CD4-positive, alpha-beta memory T cell (primary cell): Measurements from ENCODE around the gene HSPB6. TPM values are rescaled to one million over a fixed set of nuclear protein-coding genes. Genes with fewer than 3 reads are reported as not detected.

Source experiments
- CTCF ChIA-PET: fragments of 350-600 bp; sonication (Branson Sonifier 250); formaldehyde crosslinking; loops from one replicate; lab custom pipeline; 2021; ENCODE audit warnings: inconsistent platforms; ENCODE audit not compliant: partially characterized antibody; lab: Charles Lee
- POLR2A ChIA-PET: fragments of 350-600 bp; sonication (Branson Sonifier 250); formaldehyde crosslinking; loops from one replicate; lab custom pipeline; 2021; ENCODE audit not compliant: partially characterized antibody; lab: Charles Lee
- DNase-seq, 5 donors: peaks; one replicate each; pipeline versions ENCODE4 v3.0.0 to v3.0.0-alpha.2; 2020 to 2022; ENCODE audit warnings: mixed read lengths in 1 of 5
- H3K27ac ChIP-seq: one replicate; pipeline ENCODE4 v1.7.0; 2013; ENCODE audit warnings: low read depth, low read length
- H3K27me3 ChIP-seq: 2 replicates; pipeline ENCODE4 v1.7.0; 2013; ENCODE audit warnings: mild to moderate bottlenecking, low read length, moderate library complexity; ENCODE audit not compliant: insufficient read depth
- H3K36me3 ChIP-seq: 2 replicates; pipeline ENCODE4 v1.7.0; 2013; ENCODE audit warnings: mild to moderate bottlenecking, low read length, moderate library complexity; ENCODE audit not compliant: insufficient read depth
- H3K4me1 ChIP-seq: 2 replicates; pipeline ENCODE4 v1.7.0; 2013; ENCODE audit warnings: mild to moderate bottlenecking, low read length, moderate library complexity; ENCODE audit not compliant: insufficient read depth
- H3K4me3 ChIP-seq, 2 donors: one replicate each; pipeline ENCODE4 v1.7.0; 2013; ENCODE audit warnings: low read length in 2 of 2, mild to moderate bottlenecking in 1 of 2
- H3K9me3 ChIP-seq, 2 donors: one replicate each; pipeline ENCODE4 v1.7.0; 2013; ENCODE audit warnings: low read length in 2 of 2, control low read depth in 1 of 2; ENCODE audit not compliant: control insufficient read depth in 1 of 2
- H3K27ac Mint-ChIP-seq, 7 donors: one replicate each; pipeline ENCODE4 v1.8.0; 2020 to 2021; ENCODE audit warnings: mixed read lengths in 7 of 7, mild to moderate bottlenecking in 6 of 7, inconsistent platforms in 3 of 7, moderate library complexity in 3 of 7
- H3K27me3 Mint-ChIP-seq, 2 donors: one replicate each; pipeline ENCODE4 v1.8.0; 2020 to 2021; ENCODE audit warnings: mixed read lengths in 2 of 2
- H3K36me3 Mint-ChIP-seq, 2 donors: one replicate each; pipeline ENCODE4 v1.8.0; 2020 to 2021; ENCODE audit warnings: mixed read lengths in 2 of 2, inconsistent platforms in 1 of 2, mild to moderate bottlenecking in 1 of 2
- H3K4me1 Mint-ChIP-seq, 4 donors: one replicate each; pipeline ENCODE4 v1.8.0; 2020 to 2021; ENCODE audit warnings: mixed read lengths in 4 of 4, mild to moderate bottlenecking in 1 of 4
- H3K4me3 Mint-ChIP-seq, 8 donors: one replicate each; pipeline ENCODE4 v1.8.0; 2020 to 2021; ENCODE audit warnings: mixed read lengths in 8 of 8, mild to moderate bottlenecking in 7 of 8, moderate library complexity in 6 of 8, inconsistent platforms in 3 of 8
- H3K9me3 Mint-ChIP-seq, 8 donors: one replicate each; pipeline ENCODE4 v1.8.0; 2020 to 2021; ENCODE audit warnings: mixed read lengths in 8 of 8, mild to moderate bottlenecking in 5 of 8, inconsistent platforms in 3 of 8, moderate library complexity in 1 of 8
- intact Hi-C: fragments of 100-400 bp; cut with micrococcal nuclease; formaldehyde crosslinking; loops from one replicate; pipeline ENCODE4 v1.15.1; 2023
- polyA plus RNA-seq, 2 donors: library from polyadenylated mRNA; unstranded; fragments of 300-500 nt; fragmentation: Illumina TruSeq; gene quantifications; one replicate each; pipeline ENCODE4 v1.2.3, GENCODE V29; 2021
- total RNA-seq, 2 experiments: library from RNA; stranded (reverse); gene quantifications; one replicate each; pipeline ENCODE4 v1.2.3, GENCODE V29; 2021

HSPB6 gene
- total and polyA plus RNA-seq, 4 experiments from 2014 or later, result not detected

GRCh38 chr19:35748106-35749020, 8.5 kb downstream of the HSPB6 start, which contains the start of gene LIN37:
LIN37 (plus strand) TSS chr19:35748576; CDS start chr19:35748725, 149 bp downstream.
- peak within 1 kb of the TSS; percentile 97 to 99 (median 98) for H3K4me3 Mint-ChIP-seq
- Histone ChIP-seq H3K9me3 (no peaks in the 10 kb centered on the region), H3K4me3 (peak within 1 kb of the TSS; percentile 63 to 93), H3K27me3 (no peaks in the 10 kb centered on the region), H3K36me3 (peaks cover 12% of the 10 kb centered on the region), H3K27ac (peak within 1 kb of the TSS; percentile 82), H3K4me1 (peaks cover 42% of the 10 kb centered on the region)
- H3K9me3 Mint-ChIP-seq, result no peaks in the 10 kb centered on the region
- intact Hi-C loops, result loop anchor here (1.0 to 10.0 kb wide), 6 partner anchors 10 to 1626 kb away; partner anchors contain the start of genes ARHGAP33, PROSER3, SCGB2B2 and ZNF302
- peak within 1 kb of the TSS; percentile 88 to 98 (median 97) for H3K27ac Mint-ChIP-seq
- no peaks in the 10 kb centered on the region for H3K27me3 Mint-ChIP-seq
- peaks cover 0 to 28% of the 10 kb centered on the region in 2 donors for H3K36me3 Mint-ChIP-seq
- CTCF ChIA-PET, result interaction anchor here (0.7 to 2.8 kb wide), 9 partner anchors 9 to 207 kb away, joined by 3 to 11 read pairs (median 3); partner anchors contain the start of genes COX6B1, HAUS5 and HSPB6
- peaks cover 25 to 49% (median 39%) of the 10 kb centered on the region in 4 donors for H3K4me1 Mint-ChIP-seq
- POLR2A ChIA-PET, result interaction anchor here (0.7 to 4.5 kb wide), 16 partner anchors 9 to 467 kb away, joined by 3 to 30 read pairs (median 4); partner anchors contain the start of genes COX6B1, HSPB6, KMT2B and PROSER3
- DNase-seq, result peak; percentile 98 to 100 (median 99)

- CTCF ChIA-PET, result no interaction called here
- DNase-seq, result no peak
- Histone ChIP-seq H3K4me1 (peaks cover 60% of the 10 kb centered on the region), H3K4me3 (peak overlapping the region in 1 of 2 donors; percentile 87), H3K9me3 (no peaks in the 10 kb centered on the region), H3K27me3 (no peaks in the 10 kb centered on the region), H3K27ac (peak overlapping the region; percentile 99), H3K36me3 (no peaks in the 10 kb centered on the region)
- no peaks in the 10 kb centered on the region for H3K9me3 Mint-ChIP-seq
- H3K27ac Mint-ChIP-seq, result peak overlapping the region in 4 of 7 donors; percentile 46 to 99 (median 87)
- H3K36me3 Mint-ChIP-seq, result peaks cover 5 to 30% of the 10 kb centered on the region in 2 donors
- H3K4me1 Mint-ChIP-seq, result peaks cover 32 to 63% (median 51%) of the 10 kb centered on the region in 4 donors
- POLR2A ChIA-PET, result interaction anchor here (2.9 to 3.5 kb wide), 3 partner anchors 10 to 98 kb away, joined by 8 to 23 read pairs (median 11); partner anchors contain the start of genes COX6B1, HSPB6 and PROSER3
- peak overlapping the region; percentile 95 to 99 (median 98) for H3K4me3 Mint-ChIP-seq
- intact Hi-C loops, result loop anchor here (5.0 to 10.0 kb wide), 3 partner anchors 974 to 1628 kb away; partner anchors contain the start of genes SCGB2B2, ZNF302, ZNF527 and ZNF599
- no peaks in the 10 kb centered on the region for H3K27me3 Mint-ChIP-seq
Measured at GRCh38 chr19:35746531-35746930, 10.3 kb downstream of the HSPB6 start.

- intact Hi-C loops, result loop anchor here (5.0 to 10.0 kb wide), 3 partner anchors 974 to 1629 kb away; partner anchors contain the start of genes SCGB2B2, ZNF302, ZNF527 and ZNF599
- H3K27ac ChIP-seq, result peak overlapping the region; percentile 99
- peak overlapping the region; percentile 87 to 91 for H3K4me3 ChIP-seq
- peak overlapping the region; percentile 95 to 99 (median 98) for H3K4me3 Mint-ChIP-seq
- H3K36me3 Mint-ChIP-seq, result peaks cover 5 to 30% of the 10 kb centered on the region in 2 donors
- no peaks in the 10 kb centered on the region for H3K9me3 ChIP-seq
- peak overlapping the region; percentile 98 to 100 (median 100) for H3K27ac Mint-ChIP-seq
- CTCF ChIA-PET, result interaction anchor here (1.0 kb wide), 1 partner anchor 9 kb away, joined by 3 read pairs; no protein-coding TSS in a partner anchor
- no peaks in the 10 kb centered on the region for H3K27me3 ChIP-seq
- POLR2A ChIA-PET, result interaction anchor here (0.9 to 4.6 kb wide), 16 partner anchors 10 to 468 kb away, joined by 3 to 51 read pairs (median 4); partner anchors contain the start of genes COX6B1, HSPB6, KMT2B and POLR2I
- no peaks in the 10 kb centered on the region for H3K27me3 Mint-ChIP-seq
- H3K36me3 ChIP-seq, result no peaks in the 10 kb centered on the region
- H3K4me1 Mint-ChIP-seq, result peaks cover 32 to 67% (median 51%) of the 10 kb centered on the region in 4 donors
- no peaks in the 10 kb centered on the region for H3K9me3 Mint-ChIP-seq
- peaks cover 63% of the 10 kb centered on the region for H3K4me1 ChIP-seq
- DNase-seq, result no peak
Measured at GRCh38 chr19:35746087-35746462, 10.8 kb downstream of the HSPB6 start.

- Mint-ChIP-seq H3K27ac (peak within 1 kb of the TSS; percentile 98 to 100 (median 100)), H3K4me3 (peak within 1 kb of the TSS; percentile 95 to 99 (median 98)), H3K36me3 (peaks cover 5 to 32% of the 10 kb centered on the region in 2 donors), H3K9me3 (no peaks in the 10 kb centered on the region), H3K4me1 (peaks cover 33 to 72% (median 51%) of the 10 kb centered on the region in 4 donors), H3K27me3 (no peaks in the 10 kb centered on the region)
- H3K27me3 ChIP-seq, result no peaks in the 10 kb centered on the region
- peak; percentile 97 to 99 (median 99) for DNase-seq
- peak within 1 kb of the TSS; percentile 99 for H3K27ac ChIP-seq
- H3K36me3 ChIP-seq, result no peaks in the 10 kb centered on the region
- no peaks in the 10 kb centered on the region for H3K9me3 ChIP-seq
- peaks cover 63% of the 10 kb centered on the region for H3K4me1 ChIP-seq
- intact Hi-C loops, result loop anchor here (1.0 to 10.0 kb wide), 10 partner anchors 28 to 1629 kb away; partner anchors contain the start of genes ARHGAP33, HCST, SCGB2B2 and THAP8
- CTCF ChIA-PET, result interaction anchor here (0.5 to 1.0 kb wide), 2 partner anchors 8 to 213 kb away, joined by 3 read pairs; no protein-coding TSS in a partner anchor
- POLR2A ChIA-PET, result interaction anchor here (0.8 to 4.6 kb wide), 21 partner anchors 10 to 469 kb away, joined by 3 to 51 read pairs (median 4); partner anchors contain the start of genes COX6B1, HSPB6, KMT2B and POLR2I
- H3K4me3 ChIP-seq, result peak within 1 kb of the TSS; percentile 87 to 91
Measured at GRCh38 chr19:35745328-35746086, 11.3 kb downstream of the HSPB6 start, which contains the start of the genes PSENEN and U2AF1L4. PSENEN (plus strand) TSS chr19:35745651; CDS start chr19:35745931, 280 bp downstream. U2AF1L4 (minus strand) TSS chr19:35745418; CDS start chr19:35745391, 27 bp downstream.

GRCh38 chr19:35744430-35745327, 12.2 kb downstream of the HSPB6 start:
- peak overlapping the region; percentile 99 for H3K27ac ChIP-seq
- intact Hi-C loops, result loop anchor here (1.0 to 10.0 kb wide), 10 partner anchors 27 to 1630 kb away; partner anchors contain the start of genes ARHGAP33, HCST, SCGB2B2 and THAP8
- Mint-ChIP-seq H3K4me3 (peak overlapping the region; percentile 95 to 99 (median 98)), H3K27ac (peak overlapping the region; percentile 98 to 100 (median 100)), H3K36me3 (peaks cover 5 to 34% of the 10 kb centered on the region in 2 donors), H3K27me3 (no peaks in the 10 kb centered on the region), H3K4me1 (peaks cover 32 to 77% (median 52%) of the 10 kb centered on the region in 4 donors), H3K9me3 (no peaks in the 10 kb centered on the region)
- H3K4me1 ChIP-seq, result peaks cover 67% of the 10 kb centered on the region
- no peaks in the 10 kb centered on the region for H3K9me3 ChIP-seq
- peak overlapping the region; percentile 67 to 87 for H3K4me3 ChIP-seq
- ChIA-PET POLR2A (interaction anchor here (0.7 to 4.6 kb wide), 23 partner anchors 9 to 470 kb away, joined by 3 to 51 read pairs (median 4); partner anchors contain the start of genes COX6B1, HSPB6, KMT2B and POLR2I), CTCF (interaction anchor here (0.5 to 1.0 kb wide), 4 partner anchors 8 to 214 kb away, joined by 3 to 5 read pairs (median 3); no protein-coding TSS in a partner anchor)
- no peaks in the 10 kb centered on the region for H3K27me3 ChIP-seq
- DNase-seq, result peak; percentile 96 to 97 (median 96)
- no peaks in the 10 kb centered on the region for H3K36me3 ChIP-seq
